HG03442 (cell line): Measurements from ENCODE around the gene RNPC3.
"Not testable (repeated sequence)": the region's sequence is repeated elsewhere in the genome, so short reads cannot be mapped to it uniquely, and the experiment has no call there.

Source experiments
- ATAC-seq: cut with Tn5 transposase; IDR thresholded peaks from one replicate; pipeline ENCODE4 v1.9.1; 2021; ENCODE audit warnings: mild to moderate bottlenecking, moderate library complexity; ENCODE audit not compliant: unreplicated experiment

Gene RNPC3

GRCh38 chr1:103547840-103548239 is 22.3 kb downstream of the RNPC3 start:
- no peak for ATAC-seq

GRCh38 chr1:103560427-103560826 is 34.9 kb downstream of the RNPC3 start:
- ATAC-seq, result no peak

GRCh38 chr1:103561124-103561523 is 35.6 kb downstream of the RNPC3 start:
- not testable (repeated sequence) for ATAC-seq

GRCh38 chr1:103561643-103562395 is 36.3 kb downstream of the RNPC3 start:
- peak; percentile 83 for ATAC-seq

DNA sequence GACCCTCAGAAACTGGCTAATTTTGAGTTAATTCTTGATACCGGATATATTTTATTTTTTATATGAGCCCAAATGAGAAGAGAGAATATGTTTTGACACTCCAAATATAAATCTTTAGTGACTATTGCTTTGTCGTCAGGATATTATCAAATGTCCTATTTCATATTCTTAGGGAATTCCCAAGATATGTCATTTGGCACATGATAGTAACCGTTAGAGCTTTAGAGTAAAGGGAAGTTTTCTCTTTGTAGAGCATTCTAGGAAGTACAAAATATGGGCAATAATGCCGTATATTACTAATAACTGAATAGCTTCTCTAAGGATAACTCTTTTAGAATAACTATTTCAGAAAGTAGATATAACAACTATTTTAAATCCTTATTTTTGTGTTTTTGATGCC is 37.6 kb downstream of the RNPC3 start:
- ATAC-seq, result no peak

DNA sequence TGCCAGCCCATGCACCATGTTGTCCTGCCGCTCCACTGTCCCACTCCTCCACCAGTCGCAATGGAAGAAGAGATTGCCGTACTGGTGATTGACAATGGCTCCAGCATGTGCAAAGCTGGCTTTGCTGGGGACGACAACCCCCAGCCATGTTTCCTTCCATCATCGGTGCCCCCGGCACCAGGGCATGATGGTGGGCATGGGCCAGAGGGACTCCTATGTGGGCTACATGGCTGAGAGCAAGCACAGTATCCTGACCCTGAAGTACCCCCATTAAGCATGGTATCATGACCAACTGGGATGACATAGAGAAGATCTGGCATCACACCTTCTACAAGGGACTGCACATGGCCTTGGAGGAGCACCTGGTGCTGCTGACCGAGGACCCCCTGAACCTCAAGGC is 44.0 kb downstream of the RNPC3 start:
- ATAC-seq, result no peak

DNA sequence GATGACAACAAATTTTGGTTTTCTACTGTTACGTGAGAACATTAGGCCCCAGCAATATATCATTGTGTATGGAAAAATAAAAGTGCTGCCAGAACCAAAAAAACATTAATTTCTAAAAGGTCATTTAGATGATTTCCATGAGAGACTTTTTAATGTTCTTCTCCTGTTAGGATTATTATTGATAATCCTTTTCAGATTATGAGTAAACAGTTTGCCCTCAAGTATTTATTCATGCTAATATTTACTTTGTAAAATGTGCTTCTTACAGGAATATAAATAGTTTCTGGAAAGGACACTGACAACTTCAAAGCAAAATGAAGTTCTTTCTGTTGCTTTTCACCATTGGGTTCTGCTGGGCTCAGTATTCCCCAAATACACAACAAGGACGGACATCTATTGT is 45.8 kb downstream of the RNPC3 start, which contains the start of gene AMY2B:
Gene AMY2B, plus strand, starts transcription at position 301 of the 400 bp plus-strand sequence. Its CDS starts 14 bp downstream, at position 315.
- ATAC-seq, result not testable (repeated sequence)

- peak; percentile 53 for ATAC-seq
These were observed 50.6 kb downstream of the RNPC3 start for GRCh38 chr1:103576065-103576464.

DNA sequence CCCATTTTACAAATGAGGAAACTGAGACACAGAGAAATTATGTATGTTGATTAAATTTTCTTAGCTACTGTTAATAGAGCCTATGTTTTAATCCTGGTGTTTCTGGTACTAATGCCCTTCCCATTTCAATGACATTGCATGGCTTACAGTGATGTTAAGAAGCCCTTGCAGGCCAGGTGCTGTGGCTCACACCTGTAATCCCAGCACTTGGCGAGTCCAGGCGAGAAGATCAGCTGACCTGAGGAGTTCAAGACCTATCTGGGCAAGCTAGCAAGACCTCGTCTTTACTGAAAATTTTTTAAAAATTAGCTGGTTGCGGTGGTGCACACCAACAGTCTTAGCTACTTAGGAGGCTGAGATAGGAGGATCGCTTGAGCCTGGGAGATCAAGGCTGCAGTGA is 51.3 kb downstream of the RNPC3 start:
- not testable (repeated sequence) for ATAC-seq

GRCh38 chr1:103582464-103582863 is 57.0 kb downstream of the RNPC3 start:
- no peak for ATAC-seq

DNA sequence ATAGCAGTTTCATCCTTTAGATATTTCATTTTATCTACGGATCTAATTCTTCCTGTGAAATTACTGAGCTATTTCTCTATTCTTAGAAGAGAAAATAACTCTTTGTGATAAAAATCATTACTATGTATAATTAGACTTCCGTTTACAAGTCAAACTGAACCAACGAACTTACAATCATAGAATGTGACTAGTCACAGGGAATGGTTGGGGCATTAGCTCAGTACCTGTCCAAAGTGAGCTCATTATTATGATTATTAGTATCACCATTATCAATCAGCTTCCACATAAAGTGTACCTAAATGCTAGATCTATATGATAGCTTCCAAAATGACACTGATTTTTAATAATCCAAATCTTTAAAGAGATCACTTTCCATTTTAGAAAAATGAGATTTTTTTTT is 58.4 kb downstream of the RNPC3 start:
- no peak for ATAC-seq

DNA sequence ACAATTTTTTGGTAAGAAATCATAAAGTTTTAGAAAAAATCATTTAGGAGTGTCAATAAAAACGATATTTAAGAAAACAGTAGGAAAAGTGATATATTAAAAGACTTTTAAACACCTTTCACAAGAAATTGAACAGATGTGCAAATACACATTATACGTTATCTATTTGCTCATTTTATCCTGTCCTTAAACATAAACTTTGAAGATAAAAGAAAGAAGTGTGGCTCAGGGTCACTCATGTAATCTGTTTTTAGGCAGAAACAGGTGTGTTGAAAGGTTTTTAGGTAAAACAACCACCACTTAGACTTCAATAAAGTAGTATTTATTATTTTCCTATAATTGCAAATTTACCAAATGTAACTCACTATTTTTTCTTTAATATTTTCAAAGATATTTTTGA is 59.0 kb downstream of the RNPC3 start:
- ATAC-seq, result no peak

GRCh38 chr1:103602740-103603139 is 77.2 kb downstream of the RNPC3 start:
- ATAC-seq, result not testable (repeated sequence)
